Endodermal cell (in vitro differentiated cells): ENCODE measurements around the gene TRMT13. TPM values are rescaled to one million over a fixed set of nuclear protein-coding genes. Genes with fewer than 3 reads are reported as not detected.

Experiments
- DNase-seq: peaks from one replicate; pipeline ENCODE4 v3.0.0-alpha.2; 2017
- H3K27ac ChIP-seq: 2 replicates; pipeline ENCODE4 v1.5.1; 2013; ENCODE audit warnings: mild to moderate bottlenecking, low read depth, low read length, moderate library complexity
- H3K27me3 ChIP-seq: 2 replicates; pipeline ENCODE4 v1.6.1; 2013; ENCODE audit warnings: mild to moderate bottlenecking, low read length, moderate library complexity; ENCODE audit not compliant: insufficient read depth, control insufficient read depth, poor library complexity, severe bottlenecking
- H3K36me3 ChIP-seq: 2 replicates; pipeline ENCODE4 v1.7.0; 2013; ENCODE audit warnings: mild to moderate bottlenecking, low read length, moderate library complexity; ENCODE audit not compliant: control insufficient read depth, insufficient read depth
- H3K4me1 ChIP-seq: one replicate; pipeline ENCODE4 v1.7.0; 2013; ENCODE audit warnings: low read length; ENCODE audit not compliant: control insufficient read depth, insufficient read depth
- H3K4me3 ChIP-seq: 2 replicates; pipeline ENCODE4 v1.5.1; 2013; ENCODE audit warnings: mild to moderate bottlenecking, low read length, moderate library complexity
- H3K9ac ChIP-seq: 2 replicates; pipeline ENCODE4 v1.6.1; 2013; ENCODE audit warnings: mild to moderate bottlenecking, low read length, moderate library complexity; ENCODE audit not compliant: poor library complexity, severe bottlenecking; ENCODE audit errors: extremely low read depth
- H3K9me3 ChIP-seq: 2 replicates; pipeline ENCODE4 v1.6.1; 2013; ENCODE audit warnings: mild to moderate bottlenecking, low read length, moderate library complexity; ENCODE audit not compliant: control insufficient read depth
- H3K27ac Mint-ChIP-seq: 2 replicates; pipeline ENCODE4 v1.8.0; 2020; ENCODE audit warnings: mixed read lengths
- H3K27me3 Mint-ChIP-seq: 2 replicates; pipeline ENCODE4 v1.8.0; 2021; ENCODE audit warnings: mild to moderate bottlenecking, mixed read lengths; ENCODE audit not compliant: insufficient read depth
- H3K36me3 Mint-ChIP-seq: 2 replicates; pipeline ENCODE4 v1.8.0; 2020; ENCODE audit warnings: low read depth, mixed read lengths
- H3K4me1 Mint-ChIP-seq: 2 replicates; pipeline ENCODE4 v1.8.0; 2020; ENCODE audit warnings: mixed read lengths
- H3K4me3 Mint-ChIP-seq: 2 replicates; pipeline ENCODE4 v1.8.0; 2020; ENCODE audit warnings: mild to moderate bottlenecking, moderate library complexity, mixed read lengths
- H3K9me3 Mint-ChIP-seq: 2 replicates; pipeline ENCODE4 v1.8.0; 2020; ENCODE audit warnings: mild to moderate bottlenecking, mixed read lengths
- WGBS, 2 experiments: methylation state at CpG; one replicate each; pipeline versions ENCODE4 v1.1.5 to v1.1.7; 2013; ENCODE audit warnings: missing lambda C conversion rate in 2 of 2, mixed read lengths in 1 of 2; ENCODE audit not compliant: insufficient coverage in 1 of 2, insufficient read length in 1 of 2; 5-methylcytosine and 5-hydroxymethylcytosine counted together
- total RNA-seq, 2 donors: library from RNA; stranded (reverse); fragmentation: NEBNext Ultra II Directional in 1 of 2; extraction: Animal tissue kit (Norgen Biotek cat#: 25700) in 1 of 2; gene quantifications; 2 replicates in 1 of 2; 3 replicates in 1 of 2; pipeline ENCODE4 v1.2.1, GENCODE V29; 2021
- TF ChIP-seq, protein P1 (sequence below): fragments of 200-600 bp; sonication (generic); conservative IDR thresholded peaks from 2 replicates; pipeline ENCODE4 v1.5.0; 2021; ENCODE audit warnings: antibody characterized with exemption, mild to moderate bottlenecking

TRMT13 gene
- total RNA-seq, 2 donors from 2014 or later: 11.4 to 18.9 TPM

DNA sequence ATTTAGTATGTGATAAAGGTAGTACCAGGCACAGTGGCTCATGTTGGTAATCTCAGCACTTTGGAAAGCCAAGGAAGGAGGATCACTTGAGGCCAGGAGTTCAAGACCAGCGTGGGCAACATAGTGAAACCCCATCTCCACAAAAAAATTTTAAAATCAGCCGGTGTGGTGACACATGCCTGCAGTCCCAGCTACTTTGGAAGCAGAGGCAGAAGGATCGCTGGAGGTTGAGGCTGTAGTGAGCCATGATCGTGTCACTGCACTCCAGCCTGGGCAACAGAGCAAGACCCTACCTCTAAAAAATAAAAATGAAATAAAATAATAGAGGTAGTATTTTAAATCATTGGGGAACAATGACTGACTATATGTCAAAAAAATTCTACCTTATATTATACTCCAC is 17.4 kb upstream of the TRMT13 start:
- Histone ChIP-seq H3K27ac (no peak overlapping the region), H3K27me3 (no peaks in the 10 kb centered on the region), H3K9me3 (peaks cover 22% of the 10 kb centered on the region), H3K4me3 (no peak overlapping the region), H3K4me1 (no peaks in the 10 kb centered on the region), H3K36me3 (peaks cover 70% of the 10 kb centered on the region), H3K9ac (no peak overlapping the region)
- peaks cover 43% of the 10 kb centered on the region for H3K36me3 Mint-ChIP-seq
- WGBS, 2 experiments: 93% methylated on average over 4 of the region's 4 CpGs; no CpG with 5 or more reads in 1 of the 2 experiments
- no peak overlapping the region for H3K27ac Mint-ChIP-seq
- H3K27me3 Mint-ChIP-seq: no peaks in the 10 kb centered on the region
- no peak overlapping the region for H3K4me3 Mint-ChIP-seq
- no peaks in the 10 kb centered on the region for H3K4me1 Mint-ChIP-seq
- TF ChIP-seq, protein P1, sequence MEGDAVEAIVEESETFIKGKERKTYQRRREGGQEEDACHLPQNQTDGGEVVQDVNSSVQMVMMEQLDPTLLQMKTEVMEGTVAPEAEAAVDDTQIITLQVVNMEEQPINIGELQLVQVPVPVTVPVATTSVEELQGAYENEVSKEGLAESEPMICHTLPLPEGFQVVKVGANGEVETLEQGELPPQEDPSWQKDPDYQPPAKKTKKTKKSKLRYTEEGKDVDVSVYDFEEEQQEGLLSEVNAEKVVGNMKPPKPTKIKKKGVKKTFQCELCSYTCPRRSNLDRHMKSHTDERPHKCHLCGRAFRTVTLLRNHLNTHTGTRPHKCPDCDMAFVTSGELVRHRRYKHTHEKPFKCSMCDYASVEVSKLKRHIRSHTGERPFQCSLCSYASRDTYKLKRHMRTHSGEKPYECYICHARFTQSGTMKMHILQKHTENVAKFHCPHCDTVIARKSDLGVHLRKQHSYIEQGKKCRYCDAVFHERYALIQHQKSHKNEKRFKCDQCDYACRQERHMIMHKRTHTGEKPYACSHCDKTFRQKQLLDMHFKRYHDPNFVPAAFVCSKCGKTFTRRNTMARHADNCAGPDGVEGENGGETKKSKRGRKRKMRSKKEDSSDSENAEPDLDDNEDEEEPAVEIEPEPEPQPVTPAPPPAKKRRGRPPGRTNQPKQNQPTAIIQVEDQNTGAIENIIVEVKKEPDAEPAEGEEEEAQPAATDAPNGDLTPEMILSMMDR: no peak
- DNase-seq: no peak
- H3K9me3 Mint-ChIP-seq: peaks cover 14% of the 10 kb centered on the region

DNA sequence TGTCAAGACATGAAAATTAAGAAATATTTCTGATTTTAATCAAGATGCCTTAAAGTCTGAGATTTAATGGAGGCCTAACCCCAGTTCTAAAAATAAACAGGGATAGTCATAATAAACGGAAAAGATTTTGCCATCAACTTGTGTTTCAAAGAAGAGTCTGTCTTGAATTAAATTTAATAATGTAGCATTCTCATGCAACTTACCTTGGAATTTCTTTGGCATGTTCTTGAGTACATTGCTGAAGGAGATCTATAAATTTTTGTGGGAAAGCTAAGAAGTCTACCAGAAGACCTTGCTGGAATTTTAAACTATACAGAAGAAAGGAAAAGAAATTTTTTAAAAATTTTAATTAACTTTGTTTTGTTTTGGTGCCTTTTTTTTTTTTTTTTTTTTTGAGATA is 10.8 kb upstream of the TRMT13 start:
- Histone ChIP-seq H3K9ac (no peak overlapping the region), H3K27me3 (no peaks in the 10 kb centered on the region), H3K4me3 (no peak overlapping the region), H3K4me1 (no peaks in the 10 kb centered on the region), H3K9me3 (no peaks in the 10 kb centered on the region), H3K27ac (no peak overlapping the region), H3K36me3 (peaks cover 46% of the 10 kb centered on the region)
- Mint-ChIP-seq H3K27me3 (no peaks in the 10 kb centered on the region), H3K36me3 (peaks cover 28% of the 10 kb centered on the region), H3K4me1 (no peaks in the 10 kb centered on the region), H3K4me3 (no peak overlapping the region), H3K27ac (no peak overlapping the region), H3K9me3 (no peaks in the 10 kb centered on the region)
- TF ChIP-seq, protein P1: no peak
- DNase-seq: no peak
- 91 to 100% methylated on average over 1 of the region's 1 CpG for WGBS, 2 experiments

DNA sequence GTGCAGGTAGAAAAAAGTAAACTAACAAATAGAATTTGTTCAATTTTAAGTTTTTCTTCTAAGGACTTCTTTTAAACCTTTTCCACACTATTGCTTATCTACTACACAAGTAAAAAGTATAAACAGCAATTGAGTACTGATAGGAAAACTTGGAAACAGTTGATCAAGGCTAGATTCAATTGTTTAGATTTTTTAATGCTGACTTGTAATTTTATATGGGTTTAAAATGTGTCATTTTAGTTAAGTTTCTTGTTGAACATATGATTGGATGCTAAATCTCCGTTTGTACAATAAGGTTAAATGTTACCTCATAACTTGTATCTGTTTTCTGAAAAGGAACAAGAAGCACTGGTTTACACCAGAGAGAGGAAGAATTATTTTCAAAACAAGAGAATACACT is 5.7 kb upstream of the TRMT13 start:
- Histone ChIP-seq H3K36me3 (peaks cover 10% of the 10 kb centered on the region), H3K4me3 (no peak overlapping the region), H3K4me1 (no peaks in the 10 kb centered on the region), H3K9me3 (no peaks in the 10 kb centered on the region), H3K27ac (no peak overlapping the region), H3K9ac (no peak overlapping the region), H3K27me3 (no peaks in the 10 kb centered on the region)
- Mint-ChIP-seq H3K27me3 (no peaks in the 10 kb centered on the region), H3K4me3 (no peak overlapping the region), H3K9me3 (no peaks in the 10 kb centered on the region), H3K27ac (no peak overlapping the region), H3K4me1 (peaks cover 7% of the 10 kb centered on the region), H3K36me3 (peaks cover 8% of the 10 kb centered on the region)
- WGBS, 2 experiments: 92 to 100% methylated on average over 1 of the region's 1 CpG
- no peak for DNase-seq
- TF ChIP-seq, protein P1: no peak
